Neuron (in vitro differentiated cells): ENCODE results near the gene PCDHGA9.
"Not testable (repeated sequence)": the region's sequence is repeated elsewhere in the genome, so short reads cannot be mapped to it uniquely, and the experiment has no call there.

ENCODE experiments used
- H2AFZ ChIP-seq: one replicate; pipeline ENCODE4 v1.6.1; 2013; ENCODE audit warnings: low read depth, mild to moderate bottlenecking, inconsistent platforms, low read length, moderate library complexity
- H3K27me3 ChIP-seq: one replicate; pipeline ENCODE4 v1.6.1; 2013; ENCODE audit warnings: low read length; ENCODE audit not compliant: insufficient read depth
- H3K36me3 ChIP-seq: one replicate; pipeline ENCODE4 v1.6.1; 2013; ENCODE audit warnings: low read length; ENCODE audit not compliant: insufficient read depth
- H3K4me1 ChIP-seq: one replicate; pipeline ENCODE4 v1.6.1; 2013; ENCODE audit warnings: low read length; ENCODE audit not compliant: insufficient read depth
- H3K4me3 ChIP-seq: 2 replicates; pipeline ENCODE4 v1.5.1; 2013; ENCODE audit warnings: mild to moderate bottlenecking, low read length, moderate library complexity
- H3K9me3 ChIP-seq: one replicate; pipeline ENCODE4 v1.6.1; 2013; ENCODE audit warnings: low read length

PCDHGA9 gene

DNA sequence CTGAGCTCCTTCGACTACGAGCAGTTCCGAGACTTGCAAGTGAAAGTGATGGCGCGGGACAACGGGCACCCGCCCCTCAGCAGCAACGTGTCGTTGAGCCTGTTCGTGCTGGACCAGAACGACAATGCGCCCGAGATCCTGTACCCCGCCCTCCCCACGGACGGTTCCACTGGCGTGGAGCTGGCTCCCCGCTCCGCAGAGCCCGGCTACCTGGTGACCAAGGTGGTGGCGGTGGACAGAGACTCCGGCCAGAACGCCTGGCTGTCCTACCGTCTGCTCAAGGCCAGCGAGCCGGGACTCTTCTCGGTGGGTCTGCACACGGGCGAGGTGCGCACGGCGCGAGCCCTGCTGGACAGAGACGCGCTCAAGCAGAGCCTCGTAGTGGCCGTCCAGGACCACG is 29.7 kb downstream of the PCDHGA9 start:
- H3K4me3 ChIP-seq, H3K4me1 ChIP-seq, H2AFZ ChIP-seq, H3K27me3 ChIP-seq: not testable (repeated sequence)
- Histone ChIP-seq H3K36me3 (peaks cover 26% of the 10 kb centered on the region), H3K9me3 (peaks cover 46% of the 10 kb centered on the region)

- H3K27me3 ChIP-seq, H2AFZ ChIP-seq: not testable (repeated sequence)
- peaks cover 42% of the 10 kb centered on the region for H3K9me3 ChIP-seq
These were observed 30.1 kb downstream of the PCDHGA9 start for GRCh38 chr5:141432726-141433125.

DNA sequence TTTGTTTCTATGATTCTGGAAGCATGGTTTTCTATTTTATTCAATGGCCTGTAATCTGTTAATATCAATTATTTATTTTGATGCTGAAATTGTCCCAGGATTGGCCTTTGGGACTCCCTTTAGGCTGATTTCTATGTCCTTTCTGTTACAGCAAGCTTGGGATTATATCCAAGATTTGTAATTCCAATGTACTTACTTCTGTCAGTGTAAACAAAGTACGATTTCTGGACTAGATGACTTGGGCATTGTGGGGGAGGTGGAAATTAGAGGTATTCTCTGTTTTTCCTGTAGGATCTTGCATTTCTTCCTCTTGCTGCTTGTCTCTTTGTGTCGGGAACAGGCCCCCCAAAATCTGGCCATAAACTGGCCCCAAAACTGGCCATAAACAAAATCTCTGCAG is 31.4 kb downstream of the PCDHGA9 start:
- Histone ChIP-seq H3K27me3 (no peaks in the 10 kb centered on the region), H3K4me1 (no peaks in the 10 kb centered on the region), H3K36me3 (peaks cover 14% of the 10 kb centered on the region), H3K9me3 (peaks cover 32% of the 10 kb centered on the region), H2AFZ (no peak overlapping the region), H3K4me3 (no peak overlapping the region)

More at GRCh38 chr5:141432726-141433125, 30.1 kb downstream of the PCDHGA9 start:
- H3K4me1 ChIP-seq, H3K4me3 ChIP-seq: not testable (repeated sequence)
- peaks cover 22% of the 10 kb centered on the region for H3K36me3 ChIP-seq

- H3K4me3 ChIP-seq = no peak overlapping the region
- H3K4me1 ChIP-seq = no peaks in the 10 kb centered on the region
- no peak overlapping the region for H2AFZ ChIP-seq
- H3K36me3 ChIP-seq = no peaks in the 10 kb centered on the region
- H3K27me3 ChIP-seq = no peaks in the 10 kb centered on the region
- peaks cover 33% of the 10 kb centered on the region for H3K9me3 ChIP-seq
These were observed 34.6 kb downstream of the PCDHGA9 start for GRCh38 chr5:141437221-141437620.

GRCh38 chr5:141439411-141440141 is 37.0 kb downstream of the PCDHGA9 start:
- Histone ChIP-seq H3K27me3 (no peaks in the 10 kb centered on the region), H3K36me3 (no peaks in the 10 kb centered on the region), H2AFZ (no peak overlapping the region), H3K4me3 (no peak overlapping the region), H3K9me3 (peaks cover 25% of the 10 kb centered on the region), H3K4me1 (no peaks in the 10 kb centered on the region)

GRCh38 chr5:141440341-141440740 is 37.8 kb downstream of the PCDHGA9 start:
- H3K4me3 ChIP-seq = no peak overlapping the region
- peaks cover 25% of the 10 kb centered on the region for H3K9me3 ChIP-seq
- no peaks in the 10 kb centered on the region for H3K4me1 ChIP-seq
- no peak overlapping the region for H2AFZ ChIP-seq
- no peaks in the 10 kb centered on the region for H3K27me3 ChIP-seq
- no peaks in the 10 kb centered on the region for H3K36me3 ChIP-seq

DNA sequence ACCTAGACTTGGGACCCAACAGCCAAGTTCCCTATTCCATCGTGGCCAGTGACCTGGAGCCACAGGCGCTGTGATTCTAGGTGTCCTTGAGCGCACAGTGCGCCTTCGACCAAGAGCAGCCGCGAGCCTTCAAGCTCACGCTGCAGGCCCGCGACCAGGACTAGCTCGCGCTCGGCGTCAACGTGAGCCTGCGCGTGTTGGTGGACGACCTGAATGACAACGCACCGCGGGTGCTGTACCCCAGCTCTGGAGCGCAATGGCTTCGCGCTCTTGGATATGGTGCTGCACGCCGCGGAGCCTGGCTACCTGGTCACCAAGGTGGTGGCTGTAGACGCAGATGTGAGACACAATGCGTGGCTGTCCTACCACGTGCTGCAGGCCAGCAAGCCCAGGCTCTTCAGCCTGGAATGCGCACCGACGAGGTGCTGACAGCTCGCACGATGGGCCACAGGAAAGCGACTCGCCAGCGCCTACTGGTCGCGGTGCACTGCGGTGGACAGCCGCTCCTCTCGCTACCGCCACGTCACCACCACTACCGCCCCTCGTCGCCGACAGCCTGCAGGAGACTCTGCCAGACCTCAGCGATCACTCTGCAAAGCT is 39.1 kb downstream of the PCDHGA9 start:
- Histone ChIP-seq H3K36me3 (no peaks in the 10 kb centered on the region), H2AFZ (no peak overlapping the region), H3K4me3 (no peak overlapping the region), H3K4me1 (no peaks in the 10 kb centered on the region), H3K9me3 (peaks cover 23% of the 10 kb centered on the region), H3K27me3 (no peaks in the 10 kb centered on the region)
